ENCODE results near the gene MYOZ1. TPM values are rescaled to one million over a fixed set of nuclear protein-coding genes. Genes with fewer than 3 reads are reported as not detected.

The MYOZ1 gene
- total RNA-seq, 1 donor from 2014 or later = not detected

DNA sequence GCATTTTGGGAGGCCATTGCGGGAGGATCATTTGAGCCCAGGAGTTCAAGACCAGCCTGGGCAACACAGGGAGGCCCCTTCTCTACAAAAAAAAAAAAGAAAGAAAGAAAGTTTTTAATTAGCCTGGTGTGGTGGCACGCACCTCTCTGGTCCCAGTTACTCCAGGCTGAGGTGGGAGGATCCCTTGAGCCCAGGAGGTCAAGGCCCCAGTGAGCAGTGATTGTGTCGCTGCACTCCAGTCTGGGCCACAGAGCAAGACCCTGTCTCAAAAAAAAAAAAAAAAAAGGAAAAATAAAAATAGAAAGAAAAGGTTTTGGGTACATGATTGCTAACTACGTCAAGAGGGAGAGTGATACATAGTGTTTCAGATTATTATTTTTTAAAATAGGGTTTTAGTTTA is 48.2 kb downstream of the MYOZ1 start:
- DNase-seq = no peak

DNA sequence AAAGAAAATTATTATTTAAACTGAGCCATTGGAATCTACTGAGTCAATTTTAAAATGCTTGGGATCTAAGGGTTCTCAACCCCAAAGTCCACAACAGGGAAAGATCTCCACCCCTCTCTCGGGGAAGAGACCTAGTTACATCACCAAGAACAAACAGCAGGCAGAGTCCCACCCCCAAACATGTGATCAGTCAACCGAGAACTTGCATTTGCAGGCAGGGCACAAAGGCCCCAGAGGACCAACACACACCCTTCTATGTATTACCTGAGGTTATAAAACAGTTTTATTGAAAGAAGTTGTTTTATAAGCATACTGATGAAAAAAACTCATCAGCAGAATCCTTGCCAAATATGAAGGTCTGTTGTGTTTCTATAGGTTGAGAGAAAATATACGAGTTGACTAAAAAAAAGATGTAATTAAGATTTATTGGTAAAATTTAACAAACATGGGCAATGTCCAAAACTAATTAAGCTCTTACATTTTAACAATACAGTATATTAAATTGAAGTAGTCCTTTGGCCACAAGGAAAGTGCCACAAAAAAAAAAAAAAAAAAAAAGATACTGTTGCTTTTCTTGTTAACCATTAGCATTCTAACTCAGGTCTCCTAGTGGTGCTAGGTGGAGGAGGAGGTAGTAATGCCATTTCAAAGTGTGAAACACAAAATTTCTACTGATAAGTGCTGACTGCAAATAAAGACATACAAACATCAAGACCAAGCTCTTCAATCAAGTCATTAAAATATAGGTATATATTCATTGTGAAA is 49.2 kb downstream of the MYOZ1 start:
- peak; percentile 36 for DNase-seq

DNA sequence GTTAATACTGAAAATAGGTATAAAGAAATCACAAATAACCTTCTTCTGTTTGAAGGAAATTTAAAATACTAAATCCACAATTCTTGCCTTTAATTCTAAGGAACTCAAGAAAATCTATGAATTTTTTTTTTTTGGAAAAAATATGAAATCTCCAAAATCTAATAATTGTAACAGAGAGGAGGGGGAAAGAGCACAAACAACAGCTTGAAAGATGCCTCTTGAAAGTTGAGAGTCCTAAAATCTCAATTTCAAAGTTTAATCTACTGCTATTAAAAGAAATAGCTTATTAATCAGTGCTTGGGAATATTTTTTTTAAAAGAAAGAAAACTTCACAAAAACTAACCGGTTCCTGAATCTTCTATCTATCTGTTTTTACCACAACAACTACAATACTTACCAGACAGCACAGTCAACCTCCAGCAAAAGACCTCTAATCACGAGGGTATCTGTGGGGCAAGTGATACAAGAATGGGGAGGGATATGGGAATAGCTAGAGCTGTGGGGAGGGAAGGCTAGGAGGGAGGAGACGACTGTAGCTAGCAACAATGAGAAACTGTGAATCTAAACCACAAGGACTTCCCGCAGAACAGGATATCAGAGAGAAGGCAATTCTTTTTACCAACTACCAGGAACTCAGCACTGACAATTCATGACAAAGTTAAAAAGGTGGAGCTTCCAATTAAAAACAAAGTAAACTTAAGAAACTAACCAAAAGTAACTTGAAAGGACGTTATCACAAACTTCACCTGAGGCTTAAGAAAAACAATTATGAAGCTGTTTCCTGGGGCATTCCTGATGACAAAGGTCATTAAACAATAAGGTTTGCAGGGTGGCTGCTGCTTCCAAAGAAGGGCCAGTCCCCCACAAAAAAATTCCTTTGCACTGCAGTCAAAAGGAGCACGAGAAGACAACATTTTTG is 50.1 kb downstream of the MYOZ1 start, which contains the start of gene USP54:
TSS of gene USP54 (minus strand) at position 462 of the 919 bp plus-strand sequence. CDS start 15,684 bp downstream, outside the sequence.
- DNase-seq = peak; percentile 72

DNA sequence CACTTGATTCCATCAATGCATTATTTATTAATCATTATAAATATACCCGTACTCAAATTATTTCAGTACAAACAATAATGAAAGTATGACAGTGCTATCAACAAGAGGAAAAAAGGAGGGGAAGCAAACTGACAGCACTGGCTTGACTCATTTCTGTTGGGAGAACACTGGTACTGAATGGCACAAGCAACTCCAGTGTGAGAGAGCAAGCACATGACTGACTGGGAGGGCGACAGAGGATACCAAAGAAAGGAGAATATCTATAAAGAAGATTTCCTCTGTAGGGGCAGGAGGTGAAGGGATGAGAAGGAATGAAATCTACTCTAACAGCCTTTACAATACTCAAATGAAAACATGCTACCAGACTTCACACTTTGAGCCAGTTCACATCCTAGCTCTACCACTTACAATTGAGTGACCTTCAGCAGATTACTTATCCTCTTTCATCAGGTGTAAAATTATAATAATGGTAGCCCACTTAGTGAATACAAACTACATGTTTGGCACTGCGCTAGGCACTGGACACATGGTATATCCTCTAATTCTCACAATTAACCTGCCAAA is 51.6 kb downstream of the MYOZ1 start:
- peak; percentile 52 for DNase-seq

DNA sequence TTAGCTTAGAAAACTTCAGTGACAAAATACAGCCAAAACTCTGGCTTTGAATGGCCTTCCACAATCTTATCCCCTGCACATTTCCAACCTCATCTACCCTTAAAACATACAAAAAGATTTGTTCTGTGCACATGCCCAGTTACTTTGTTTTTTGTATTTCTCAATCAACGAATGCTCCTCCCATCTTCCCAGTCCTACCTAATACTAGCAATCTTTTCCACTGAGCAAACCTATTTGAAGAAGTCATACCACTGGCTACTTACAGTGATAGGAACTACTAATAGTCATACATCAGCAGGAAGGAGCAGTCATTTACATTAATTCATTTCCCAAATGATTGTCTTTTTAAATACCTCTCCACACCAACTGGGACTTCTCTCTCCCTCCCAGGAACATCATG is 52.6 kb downstream of the MYOZ1 start:
- no peak for DNase-seq

GRCh38 chr10:73586583-73586984 is 54.7 kb downstream of the MYOZ1 start:
- DNase-seq = peak; percentile 88

DNA sequence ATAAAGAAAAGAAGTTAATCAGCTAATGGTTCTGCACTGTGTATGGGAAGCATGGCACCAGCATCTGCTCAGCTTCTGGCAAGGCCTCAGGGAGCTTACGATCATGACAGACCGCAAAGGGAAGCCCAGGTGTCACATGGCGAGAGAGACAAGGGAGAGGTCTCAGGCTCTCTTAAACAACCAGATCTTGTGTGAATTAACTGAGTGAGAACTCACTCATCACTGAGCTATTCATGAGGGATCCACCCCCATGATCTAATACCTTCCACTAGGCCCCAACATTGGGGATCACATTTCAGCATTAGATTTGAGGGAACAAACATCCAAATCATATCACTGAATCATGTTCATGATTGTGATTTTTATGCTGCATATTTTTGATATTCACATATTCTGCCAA is 55.9 kb downstream of the MYOZ1 start:
- no peak for DNase-seq

GRCh38 chr10:73584737-73585136 is 56.5 kb downstream of the MYOZ1 start:
- no peak for DNase-seq

- no peak for DNase-seq
These were observed 59.4 kb downstream of the MYOZ1 start for GRCh38 chr10:73581918-73582317.

Other genes starting within 250 kb of the MYOZ1 start
- gene ANXA7, start 227.4 kb downstream of the MYOZ1 start, total RNA-seq = 100 and 151 TPM in 2 replicates
- 0.84 and 1.5 TPM in 2 replicates for gene MSS51, start 207.9 kb downstream of the MYOZ1 start, total RNA-seq
- 12.6 and 19.6 TPM in 2 replicates for gene PPP3CB, start 145.4 kb downstream of the MYOZ1 start, total RNA-seq
- gene USP54, start 50.1 kb downstream of the MYOZ1 start, total RNA-seq = 8.8 and 10.1 TPM in 2 replicates
- under 0.01 TPM in 1 of 2 replicates, not detected in the other for gene SYNPO2L, start 14.6 kb upstream of the MYOZ1 start, total RNA-seq
- 1.9 and 2.1 TPM in 2 replicates for gene AGAP5, start 56.6 kb upstream of the MYOZ1 start, total RNA-seq
- gene SEC24C, start 102.9 kb upstream of the MYOZ1 start, total RNA-seq = 67.6 and 93.3 TPM in 2 replicates
- 18.2 and 19.4 TPM in 2 replicates for gene CHCHD1, start 140.6 kb upstream of the MYOZ1 start, total RNA-seq
- 66.4 and 71.8 TPM in 2 replicates for gene ZSWIM8, start 144.1 kb upstream of the MYOZ1 start, total RNA-seq
- gene NDST2, start 170.1 kb upstream of the MYOZ1 start, total RNA-seq = 10.9 and 13.4 TPM in 2 replicates
- gene CAMK2G, start 233.1 kb upstream of the MYOZ1 start, total RNA-seq = 27.9 and 35.1 TPM in 2 replicates

Data from dermis blood vessel endothelial cell (primary cell).